ENCODE measurements around the gene ARID1B. TPM values are rescaled to one million over a fixed set of nuclear protein-coding genes. Genes with fewer than 3 reads are reported as not detected.

Gene ARID1B
- total RNA-seq, 1 donor from 2014 or later = 97.2 TPM

- H3K4me3 Mint-ChIP-seq = no peak overlapping the region
- no peaks in the 10 kb centered on the region for H3K27me3 Mint-ChIP-seq
- H3K9me3 Mint-ChIP-seq = no peaks in the 10 kb centered on the region
- H3K4me1 Mint-ChIP-seq (ENCODE audit: unreplicated experiment) = no peaks in the 10 kb centered on the region
- no peak for DNase-seq (ENCODE audit: extremely low spot score, unreplicated experiment)
- H3K27ac Mint-ChIP-seq = no peak overlapping the region
- no peak for TF ChIP-seq CTCF (conservative IDR thresholded peaks at IDR 0.05)
- peaks cover 49% of the 10 kb centered on the region for H3K36me3 Mint-ChIP-seq
Measured at GRCh38 chr6:157203312-157203744, 426.1 kb downstream of the ARID1B start.

GRCh38 chr6:157203764-157204163 is 426.6 kb downstream of the ARID1B start:
- Mint-ChIP-seq H3K4me1 (ENCODE audit: unreplicated experiment) (no peaks in the 10 kb centered on the region), H3K27me3 (no peaks in the 10 kb centered on the region), H3K27ac (no peak overlapping the region), H3K36me3 (peaks cover 49% of the 10 kb centered on the region), H3K9me3 (no peaks in the 10 kb centered on the region), H3K4me3 (no peak overlapping the region)
- no peak for DNase-seq (ENCODE audit: extremely low spot score, unreplicated experiment)
- no peak for TF ChIP-seq CTCF (conservative IDR thresholded peaks at IDR 0.05)

GRCh38 chr6:157205473-157206358 is 428.5 kb downstream of the ARID1B start:
- no peak for DNase-seq (ENCODE audit: extremely low spot score, unreplicated experiment)
- H3K27ac Mint-ChIP-seq = no peak overlapping the region
- no peak overlapping the region for H3K4me3 Mint-ChIP-seq
- TF ChIP-seq CTCF (conservative IDR thresholded peaks at IDR 0.05) = no peak
- H3K4me1 Mint-ChIP-seq (ENCODE audit: unreplicated experiment) = no peaks in the 10 kb centered on the region
- H3K9me3 Mint-ChIP-seq = no peaks in the 10 kb centered on the region
- no peaks in the 10 kb centered on the region for H3K27me3 Mint-ChIP-seq
- peaks cover 42% of the 10 kb centered on the region for H3K36me3 Mint-ChIP-seq

- no peak overlapping the region for H3K4me3 Mint-ChIP-seq
- H3K4me1 Mint-ChIP-seq (ENCODE audit: unreplicated experiment) = no peaks in the 10 kb centered on the region
- TF ChIP-seq CTCF (conservative IDR thresholded peaks at IDR 0.05) = no peak
- no peak overlapping the region for H3K27ac Mint-ChIP-seq
- H3K27me3 Mint-ChIP-seq = no peaks in the 10 kb centered on the region
- H3K9me3 Mint-ChIP-seq = no peaks in the 10 kb centered on the region
- peaks cover 37% of the 10 kb centered on the region for H3K36me3 Mint-ChIP-seq
- DNase-seq (ENCODE audit: extremely low spot score, unreplicated experiment) = no peak
Measured at GRCh38 chr6:157206359-157206815, 429.2 kb downstream of the ARID1B start.

GRCh38 chr6:157207521-157208076 is 430.4 kb downstream of the ARID1B start:
- Mint-ChIP-seq H3K27me3 (no peaks in the 10 kb centered on the region), H3K27ac (no peak overlapping the region), H3K4me3 (no peak overlapping the region), H3K4me1 (ENCODE audit: unreplicated experiment) (no peaks in the 10 kb centered on the region), H3K36me3 (peaks cover 31% of the 10 kb centered on the region), H3K9me3 (no peaks in the 10 kb centered on the region)
- DNase-seq (ENCODE audit: extremely low spot score, unreplicated experiment) = no peak
- no peak for TF ChIP-seq CTCF (conservative IDR thresholded peaks at IDR 0.05)
